Caco-2 (cell line): ENCODE measurements around the gene GRAMD2B. TPM values are rescaled to one million over a fixed set of nuclear protein-coding genes. Genes with fewer than 3 reads are reported as not detected.

Experiments used
- BruUV-seq: library from RNA; stranded (reverse); fragments of 400-500 nt; replicated peaks from 2 replicates; lab custom pipeline; 2021; lab: Mats Ljungman, UMichigan
- CTCF ChIA-PET: fragments of 300-600 bp; sonication (Branson Sonifier 250); formaldehyde crosslinking; loops from one replicate; lab custom pipeline; 2022; ENCODE audit warnings: antibody characterized with exemption; lab: Charles Lee
- POLR2A ChIA-PET: fragments of 300-600 bp; sonication (Branson Sonifier 250); formaldehyde crosslinking; loops from one replicate; lab custom pipeline; 2022; ENCODE audit warnings: antibody characterized with exemption; lab: Charles Lee
- DNase-seq, 2 experiments: peaks; one replicate each; pipeline versions ENCODE4 v3.0.0 to v3.0.0-alpha.2; 2020 to 2022
- H3K27me3 ChIP-seq: replicated peaks from 2 replicates; pipeline ENCODE4 v1.6.0; 2011; ENCODE audit warnings: low read length; ENCODE audit not compliant: control insufficient read depth, insufficient read depth
- H3K36me3 ChIP-seq: 2 replicates; pipeline ENCODE4 v1.5.1; 2011; ENCODE audit warnings: low read length; ENCODE audit not compliant: control insufficient read depth, insufficient read depth
- H3K4me1 ChIP-seq: fragments of 250-450 bp; sonication (Bioruptor Pico); 2 replicates; pipeline ENCODE4 v1.5.1; 2020; ENCODE audit warnings: mild to moderate bottlenecking
- H3K4me3 ChIP-seq: 2 replicates; pipeline ENCODE4 v1.5.1; 2011; ENCODE audit warnings: low read depth, mild to moderate bottlenecking, control low read depth, low read length
- H3K9me3 ChIP-seq: fragments of 250-450 bp; sonication (Bioruptor Pico); 2 replicates; pipeline ENCODE4 v1.5.1; 2020; ENCODE audit warnings: mild to moderate bottlenecking, moderate library complexity
- H3K27ac Mint-ChIP-seq: one replicate; pipeline ENCODE4 v1.8.0; 2022; ENCODE audit warnings: mixed read lengths; ENCODE audit not compliant: unreplicated experiment
- H3K27me3 Mint-ChIP-seq: one replicate; pipeline ENCODE4 v1.8.0; 2022; ENCODE audit warnings: mixed read lengths; ENCODE audit not compliant: insufficient read depth, unreplicated experiment
- H3K36me3 Mint-ChIP-seq: one replicate; pipeline ENCODE4 v1.8.0; 2022; ENCODE audit warnings: mild to moderate bottlenecking, mixed read lengths; ENCODE audit not compliant: insufficient read depth, unreplicated experiment
- H3K4me1 Mint-ChIP-seq: one replicate; pipeline ENCODE4 v1.8.0; 2022; ENCODE audit warnings: low read depth, mixed read lengths; ENCODE audit not compliant: unreplicated experiment
- H3K4me3 Mint-ChIP-seq: one replicate; pipeline ENCODE4 v1.8.0; 2022; ENCODE audit warnings: mild to moderate bottlenecking, moderate library complexity, mixed read lengths; ENCODE audit not compliant: unreplicated experiment
- H3K9me3 Mint-ChIP-seq: one replicate; pipeline ENCODE4 v1.8.0; 2022; ENCODE audit warnings: mixed read lengths; ENCODE audit not compliant: unreplicated experiment
- intact Hi-C: fragments of 100-400 bp; cut with micrococcal nuclease; formaldehyde crosslinking; loops from one replicate; pipeline ENCODE4 v1.10.0; 2022; ENCODE audit not compliant: unreplicated experiment
- total RNA-seq: library from RNA; stranded (reverse); gene quantifications from 2 replicates; pipeline ENCODE4 v1.2.3, GENCODE V29; 2022
- TF ChIP-seq, protein P1 (sequence below), 2 experiments: fragments of 200-600 bp in 1 of 2; IDR thresholded peaks; 1 replicate in 1 of 2; 2 replicates in 1 of 2; pipeline versions ENCODE4 v1.5.1 to v1.8.0; 2011 to 2022; ENCODE audit warnings: antibody characterized with exemption in 1 of 2, control low read depth in 1 of 2, inconsistent platforms in 1 of 2, low read depth in 1 of 2, low read length in 1 of 2, mild to moderate bottlenecking in 1 of 2, moderate library complexity in 1 of 2; ENCODE audit not compliant: insufficient read depth in 1 of 2, severe bottlenecking in 1 of 2, unreplicated experiment in 1 of 2

The GRAMD2B gene
- total RNA-seq, 1 experiment from 2014 or later = 3.0 TPM

GRCh38 chr5:126460977-126461376 is 37.8 kb downstream of the GRAMD2B start:
- intact Hi-C loops = no loop called here
- POLR2A ChIA-PET = no interaction called here

DNA sequence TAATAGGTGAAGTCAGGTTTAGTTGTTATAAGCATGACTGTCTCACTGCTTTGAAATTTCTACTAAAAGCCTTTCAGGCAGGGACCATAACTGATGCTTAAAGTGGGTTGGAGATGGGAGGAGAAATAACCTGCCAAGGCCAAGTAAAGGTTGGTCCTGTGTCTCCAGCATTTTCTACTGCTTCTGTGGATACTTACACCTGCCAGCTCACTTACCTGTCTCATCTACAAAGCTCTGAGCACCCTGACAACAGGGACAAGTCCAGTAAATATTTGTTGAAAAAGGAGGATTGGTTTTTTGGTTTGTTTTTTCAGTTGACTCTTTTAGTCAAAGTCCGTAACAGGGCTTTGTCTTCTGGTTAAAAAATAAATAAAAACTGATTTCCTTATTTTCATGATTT is 38.6 kb downstream of the GRAMD2B start:
- Histone ChIP-seq H3K4me1 (peaks cover 9% of the 10 kb centered on the region; the same call in 1 of the 2 replicates), H3K4me3 (no peak overlapping the region), H3K9me3 (no peaks in the 10 kb centered on the region), H3K36me3 (no peaks in the 10 kb centered on the region), H3K27me3 (no peaks in the 10 kb centered on the region)
- POLR2A ChIA-PET = no interaction called here
- TF ChIP-seq, protein P1, sequence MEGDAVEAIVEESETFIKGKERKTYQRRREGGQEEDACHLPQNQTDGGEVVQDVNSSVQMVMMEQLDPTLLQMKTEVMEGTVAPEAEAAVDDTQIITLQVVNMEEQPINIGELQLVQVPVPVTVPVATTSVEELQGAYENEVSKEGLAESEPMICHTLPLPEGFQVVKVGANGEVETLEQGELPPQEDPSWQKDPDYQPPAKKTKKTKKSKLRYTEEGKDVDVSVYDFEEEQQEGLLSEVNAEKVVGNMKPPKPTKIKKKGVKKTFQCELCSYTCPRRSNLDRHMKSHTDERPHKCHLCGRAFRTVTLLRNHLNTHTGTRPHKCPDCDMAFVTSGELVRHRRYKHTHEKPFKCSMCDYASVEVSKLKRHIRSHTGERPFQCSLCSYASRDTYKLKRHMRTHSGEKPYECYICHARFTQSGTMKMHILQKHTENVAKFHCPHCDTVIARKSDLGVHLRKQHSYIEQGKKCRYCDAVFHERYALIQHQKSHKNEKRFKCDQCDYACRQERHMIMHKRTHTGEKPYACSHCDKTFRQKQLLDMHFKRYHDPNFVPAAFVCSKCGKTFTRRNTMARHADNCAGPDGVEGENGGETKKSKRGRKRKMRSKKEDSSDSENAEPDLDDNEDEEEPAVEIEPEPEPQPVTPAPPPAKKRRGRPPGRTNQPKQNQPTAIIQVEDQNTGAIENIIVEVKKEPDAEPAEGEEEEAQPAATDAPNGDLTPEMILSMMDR (IDR thresholded peaks at IDR 0.05; ENCODE audit: insufficient read depth in 1 of 2, low read depth in 1 of 2, low read length in 1 of 2, severe bottlenecking in 1 of 2, unreplicated experiment in 1 of 2) = no peak
- Mint-ChIP-seq H3K36me3 (no peaks in the 10 kb centered on the region), H3K9me3 (no peaks in the 10 kb centered on the region), H3K4me3 (no peak overlapping the region), H3K27ac (no peak overlapping the region), H3K4me1 (peaks cover 23% of the 10 kb centered on the region), H3K27me3 (no peaks in the 10 kb centered on the region)
- intact Hi-C loops = loop anchor here (2.0 kb wide), 1 partner anchor 39 kb away; the partner anchor contains the start of gene GRAMD2B
- CTCF ChIA-PET = no interaction called here
- no TSS peak for BruUV-seq
- DNase-seq = no peak

More at GRCh38 chr5:126460977-126461376, 37.8 kb downstream of the GRAMD2B start:
- DNase-seq = no peak
- TF ChIP-seq, protein P1 (IDR thresholded peaks at IDR 0.05; ENCODE audit: insufficient read depth in 1 of 2, low read depth in 1 of 2, low read length in 1 of 2, severe bottlenecking in 1 of 2, unreplicated experiment in 1 of 2) = no peak
- no peaks in the 10 kb centered on the region for H3K27me3 Mint-ChIP-seq
- no peaks in the 10 kb centered on the region for H3K36me3 Mint-ChIP-seq
- H3K4me1 Mint-ChIP-seq = peaks cover 19% of the 10 kb centered on the region
- no peaks in the 10 kb centered on the region for H3K36me3 ChIP-seq
- H3K4me3 Mint-ChIP-seq = no peak overlapping the region
- BruUV-seq = no TSS peak
- H3K9me3 ChIP-seq = no peaks in the 10 kb centered on the region
- CTCF ChIA-PET = interaction anchor here (0.5 kb wide), 1 partner anchor 15 kb away, joined by 3 read pairs; no protein-coding TSS in a partner anchor
- H3K27me3 ChIP-seq = no peaks in the 10 kb centered on the region
- H3K4me1 ChIP-seq = peaks cover 9% of the 10 kb centered on the region; the same call in 1 of the 2 replicates
- H3K9me3 Mint-ChIP-seq = no peaks in the 10 kb centered on the region
- no peak overlapping the region for H3K4me3 ChIP-seq
- no peak overlapping the region for H3K27ac Mint-ChIP-seq

DNA sequence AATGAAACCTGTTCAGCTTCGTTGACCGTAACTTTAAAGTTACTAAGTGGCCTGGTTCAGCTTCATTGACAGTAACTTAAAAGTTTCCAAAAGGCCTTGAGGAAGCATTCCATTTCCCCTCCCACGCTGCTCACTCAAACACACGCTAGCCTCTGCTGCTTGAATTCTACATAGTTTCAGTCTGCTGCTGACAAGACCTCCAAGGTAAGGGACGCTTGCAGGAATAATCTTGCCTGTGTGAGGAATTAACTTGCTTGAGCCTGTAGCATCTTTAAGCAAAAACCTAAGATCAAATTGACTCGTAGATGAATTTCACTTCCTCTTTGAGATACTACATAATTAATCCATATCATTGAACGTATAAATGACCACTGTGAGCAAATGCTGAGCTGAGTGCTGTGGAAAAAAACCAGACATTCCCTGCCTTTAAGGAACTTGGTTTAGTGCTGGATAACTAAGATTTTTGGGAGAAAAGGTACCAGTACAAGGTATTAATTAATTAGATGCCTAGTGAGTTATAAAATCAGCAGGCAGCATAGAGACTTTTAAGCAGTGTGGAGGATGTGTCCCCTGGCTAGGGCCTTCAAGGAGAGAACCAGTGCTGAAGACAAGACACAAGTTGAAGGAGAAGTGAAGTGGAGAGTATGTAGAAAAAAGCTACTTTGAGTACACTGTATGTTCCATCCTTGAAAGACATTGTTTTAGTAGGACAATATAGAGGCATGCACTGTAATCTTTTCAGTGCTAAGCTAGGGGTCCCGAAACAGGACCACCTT is 39.2 kb downstream of the GRAMD2B start:
- ChIA-PET POLR2A (no interaction called here), CTCF (no interaction called here)
- intact Hi-C loops = loop anchor here (2.0 kb wide), 1 partner anchor 40 kb away; the partner anchor contains the start of gene GRAMD2B
- Mint-ChIP-seq H3K36me3 (no peaks in the 10 kb centered on the region), H3K4me3 (no peak overlapping the region), H3K27me3 (no peaks in the 10 kb centered on the region), H3K4me1 (peaks cover 23% of the 10 kb centered on the region), H3K27ac (no peak overlapping the region), H3K9me3 (no peaks in the 10 kb centered on the region)
- H3K9me3 ChIP-seq = no peaks in the 10 kb centered on the region
- no peaks in the 10 kb centered on the region for H3K36me3 ChIP-seq
- TF ChIP-seq, protein P1 (IDR thresholded peaks at IDR 0.05; ENCODE audit: insufficient read depth in 1 of 2, low read depth in 1 of 2, low read length in 1 of 2, severe bottlenecking in 1 of 2, unreplicated experiment in 1 of 2) = no peak
- no TSS peak for BruUV-seq
- no peak for DNase-seq
- no peaks in the 10 kb centered on the region for H3K27me3 ChIP-seq
- no peak overlapping the region for H3K4me3 ChIP-seq
- H3K4me1 ChIP-seq = peaks cover 9% of the 10 kb centered on the region; the same call in 1 of the 2 replicates
